HL-60 (cell line): Measurements from ENCODE around the gene IVL.
A peak's percentile ranks its signal among the peaks of the same experiment; 100 is the strongest.

Experiments used
- DNase-seq, 2 experiments: peaks; one replicate each; pipeline ENCODE4 v3.0.0-alpha.2; 2010 to 2020; ENCODE audit warnings: low read depth in 1 of 2, low spot score in 1 of 2
- H3K27ac ChIP-seq: fragments of 250-450 bp; sonication (Bioruptor Pico); replicated peaks from 2 replicates; pipeline ENCODE4 v1.5.1; 2020; ENCODE audit warnings: mild to moderate bottlenecking, moderate library complexity
- H3K27me3 ChIP-seq: fragments of 250-450 bp; sonication (Bioruptor Pico); 2 replicates; pipeline ENCODE4 v1.5.1; 2021; ENCODE audit warnings: mild to moderate bottlenecking, moderate library complexity; ENCODE audit not compliant: insufficient read depth, poor library complexity, severe bottlenecking
- H3K4me3 ChIP-seq: replicated peaks from 2 replicates; pipeline ENCODE4 v1.5.1; 2011; ENCODE audit warnings: mild to moderate bottlenecking, control low read depth, low read length; ENCODE audit not compliant: insufficient read depth
- GABPA ChIP-seq: IDR thresholded peaks from 2 replicates; pipeline ENCODE4 v1.6.1; 2012; ENCODE audit warnings: low read depth
- POLR2AphosphoS5 ChIP-seq: IDR thresholded peaks from 2 replicates; pipeline ENCODE4 v1.6.1; 2012; ENCODE audit warnings: low read depth
- SPI1 ChIP-seq: IDR thresholded peaks from 2 replicates; pipeline ENCODE4 v1.6.1; 2012; ENCODE audit warnings: low read depth, mild to moderate bottlenecking, borderline replicate concordance
- TF ChIP-seq, protein P1 (sequence below): IDR thresholded peaks from 2 replicates; pipeline ENCODE4 v1.6.1; 2012; ENCODE audit warnings: low read depth; ENCODE audit not compliant: insufficient replicate concordance
- TF ChIP-seq, protein P2 (sequence below): IDR thresholded peaks from one replicate; pipeline ENCODE4 v1.5.1; 2011; ENCODE audit warnings: low read length, control low read depth, inconsistent platforms; ENCODE audit not compliant: insufficient read depth

IVL gene

DNA sequence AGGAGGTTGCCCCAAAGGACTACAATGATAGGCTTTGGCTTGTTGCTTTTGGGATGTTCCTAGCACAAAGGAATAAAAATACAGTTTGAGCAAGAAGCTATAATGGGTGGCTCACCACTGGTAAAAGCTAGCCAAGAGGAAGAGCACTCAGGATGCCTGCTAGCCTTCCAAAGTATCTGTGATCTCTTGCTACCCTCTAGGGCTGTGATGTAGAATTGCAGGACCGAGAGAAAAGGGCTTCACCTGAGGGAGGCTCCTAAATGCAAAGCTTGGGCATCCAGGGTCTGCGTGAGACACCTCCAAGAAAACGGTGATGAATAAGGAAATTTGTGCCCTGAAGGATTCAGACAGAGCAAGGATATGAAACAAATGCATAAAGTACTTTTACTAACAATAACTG, 17.7 kb downstream of the IVL start:
- Histone ChIP-seq H3K27me3 (peaks cover 4% of the 10 kb centered on the region), H3K27ac (no peak overlapping the region), H3K4me3 (no peak overlapping the region)
- DNase-seq = no peak
- TF ChIP-seq, protein P1, sequence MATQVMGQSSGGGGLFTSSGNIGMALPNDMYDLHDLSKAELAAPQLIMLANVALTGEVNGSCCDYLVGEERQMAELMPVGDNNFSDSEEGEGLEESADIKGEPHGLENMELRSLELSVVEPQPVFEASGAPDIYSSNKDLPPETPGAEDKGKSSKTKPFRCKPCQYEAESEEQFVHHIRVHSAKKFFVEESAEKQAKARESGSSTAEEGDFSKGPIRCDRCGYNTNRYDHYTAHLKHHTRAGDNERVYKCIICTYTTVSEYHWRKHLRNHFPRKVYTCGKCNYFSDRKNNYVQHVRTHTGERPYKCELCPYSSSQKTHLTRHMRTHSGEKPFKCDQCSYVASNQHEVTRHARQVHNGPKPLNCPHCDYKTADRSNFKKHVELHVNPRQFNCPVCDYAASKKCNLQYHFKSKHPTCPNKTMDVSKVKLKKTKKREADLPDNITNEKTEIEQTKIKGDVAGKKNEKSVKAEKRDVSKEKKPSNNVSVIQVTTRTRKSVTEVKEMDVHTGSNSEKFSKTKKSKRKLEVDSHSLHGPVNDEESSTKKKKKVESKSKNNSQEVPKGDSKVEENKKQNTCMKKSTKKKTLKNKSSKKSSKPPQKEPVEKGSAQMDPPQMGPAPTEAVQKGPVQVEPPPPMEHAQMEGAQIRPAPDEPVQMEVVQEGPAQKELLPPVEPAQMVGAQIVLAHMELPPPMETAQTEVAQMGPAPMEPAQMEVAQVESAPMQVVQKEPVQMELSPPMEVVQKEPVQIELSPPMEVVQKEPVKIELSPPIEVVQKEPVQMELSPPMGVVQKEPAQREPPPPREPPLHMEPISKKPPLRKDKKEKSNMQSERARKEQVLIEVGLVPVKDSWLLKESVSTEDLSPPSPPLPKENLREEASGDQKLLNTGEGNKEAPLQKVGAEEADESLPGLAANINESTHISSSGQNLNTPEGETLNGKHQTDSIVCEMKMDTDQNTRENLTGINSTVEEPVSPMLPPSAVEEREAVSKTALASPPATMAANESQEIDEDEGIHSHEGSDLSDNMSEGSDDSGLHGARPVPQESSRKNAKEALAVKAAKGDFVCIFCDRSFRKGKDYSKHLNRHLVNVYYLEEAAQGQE = no peak
- TF ChIP-seq GABPA (no peak), SPI1 (no peak), POLR2AphosphoS5 (no peak)
- TF ChIP-seq, protein P2, sequence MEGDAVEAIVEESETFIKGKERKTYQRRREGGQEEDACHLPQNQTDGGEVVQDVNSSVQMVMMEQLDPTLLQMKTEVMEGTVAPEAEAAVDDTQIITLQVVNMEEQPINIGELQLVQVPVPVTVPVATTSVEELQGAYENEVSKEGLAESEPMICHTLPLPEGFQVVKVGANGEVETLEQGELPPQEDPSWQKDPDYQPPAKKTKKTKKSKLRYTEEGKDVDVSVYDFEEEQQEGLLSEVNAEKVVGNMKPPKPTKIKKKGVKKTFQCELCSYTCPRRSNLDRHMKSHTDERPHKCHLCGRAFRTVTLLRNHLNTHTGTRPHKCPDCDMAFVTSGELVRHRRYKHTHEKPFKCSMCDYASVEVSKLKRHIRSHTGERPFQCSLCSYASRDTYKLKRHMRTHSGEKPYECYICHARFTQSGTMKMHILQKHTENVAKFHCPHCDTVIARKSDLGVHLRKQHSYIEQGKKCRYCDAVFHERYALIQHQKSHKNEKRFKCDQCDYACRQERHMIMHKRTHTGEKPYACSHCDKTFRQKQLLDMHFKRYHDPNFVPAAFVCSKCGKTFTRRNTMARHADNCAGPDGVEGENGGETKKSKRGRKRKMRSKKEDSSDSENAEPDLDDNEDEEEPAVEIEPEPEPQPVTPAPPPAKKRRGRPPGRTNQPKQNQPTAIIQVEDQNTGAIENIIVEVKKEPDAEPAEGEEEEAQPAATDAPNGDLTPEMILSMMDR = peak; percentile 15

DNA sequence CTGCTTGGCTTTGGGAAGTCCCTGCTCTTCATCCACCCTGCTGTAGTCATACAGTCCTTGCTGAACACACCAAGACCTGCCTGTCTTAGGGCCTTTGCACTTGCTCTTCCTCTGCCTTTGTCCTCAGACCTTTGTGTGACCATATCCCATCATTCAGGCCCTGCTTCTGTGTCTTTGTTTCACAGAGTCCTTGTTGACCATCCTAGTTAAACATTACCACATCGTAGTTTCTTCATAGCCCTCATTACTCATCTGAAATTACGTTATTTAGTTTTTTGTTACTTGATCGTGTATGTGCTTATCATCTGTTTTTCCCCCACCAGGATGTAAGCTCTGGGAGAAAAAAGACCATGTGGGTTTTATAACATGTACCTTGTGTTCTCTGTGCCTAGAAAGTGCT, 20.3 kb downstream of the IVL start:
- H3K27ac ChIP-seq = no peak overlapping the region
- no peak for DNase-seq
- H3K4me3 ChIP-seq = no peak overlapping the region
- TF ChIP-seq, protein P2 = no peak
- TF ChIP-seq, protein P1 = no peak
- TF ChIP-seq GABPA (no peak), POLR2AphosphoS5 (no peak), SPI1 (no peak)
- peaks cover 4% of the 10 kb centered on the region for H3K27me3 ChIP-seq

DNA sequence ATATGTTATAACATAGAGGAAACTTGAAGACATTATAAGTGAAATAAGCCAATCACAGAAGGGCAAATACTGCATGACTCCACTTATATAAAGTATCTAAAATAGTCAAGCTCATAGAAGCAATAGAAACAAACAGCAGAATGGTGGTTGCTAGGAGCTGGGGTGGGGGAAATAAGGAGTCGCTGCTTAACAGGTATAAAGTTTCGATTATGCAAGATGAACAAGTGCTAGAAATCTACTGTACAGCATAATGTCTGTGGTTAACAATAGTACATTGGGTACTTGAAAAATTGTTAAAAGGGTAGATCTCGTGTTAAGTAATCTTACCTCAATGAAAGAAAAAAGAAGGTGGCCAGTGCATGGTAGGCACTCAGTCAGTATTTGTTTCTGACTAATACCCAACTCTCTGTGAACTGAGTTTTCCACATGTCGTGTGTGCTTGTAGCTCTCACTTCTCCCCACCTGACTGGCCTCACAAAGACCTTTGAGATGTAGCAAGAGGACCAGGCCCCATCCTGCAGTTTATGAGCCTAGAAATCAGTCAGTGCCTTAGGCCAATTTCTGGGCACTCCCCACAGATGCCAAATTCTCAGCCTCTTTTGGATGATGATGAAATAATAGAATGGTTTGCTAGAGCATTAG, 23.9 kb downstream of the IVL start:
- DNase-seq = no peak
- Histone ChIP-seq H3K27me3 (peaks cover 4% of the 10 kb centered on the region), H3K4me3 (no peak overlapping the region), H3K27ac (no peak overlapping the region)
- TF ChIP-seq, protein P1 = no peak
- TF ChIP-seq POLR2AphosphoS5 (no peak), SPI1 (no peak), GABPA (no peak)
- TF ChIP-seq, protein P2 = no peak
